ENCODE data around the gene VPS13D. TPM values are rescaled to one million over a fixed set of nuclear protein-coding genes. Genes with fewer than 3 reads are reported as not detected.

The VPS13D gene
- total and polyA plus RNA-seq, 4 donors: 10.2 to 68.3 (median 12.6) TPM

DNA sequence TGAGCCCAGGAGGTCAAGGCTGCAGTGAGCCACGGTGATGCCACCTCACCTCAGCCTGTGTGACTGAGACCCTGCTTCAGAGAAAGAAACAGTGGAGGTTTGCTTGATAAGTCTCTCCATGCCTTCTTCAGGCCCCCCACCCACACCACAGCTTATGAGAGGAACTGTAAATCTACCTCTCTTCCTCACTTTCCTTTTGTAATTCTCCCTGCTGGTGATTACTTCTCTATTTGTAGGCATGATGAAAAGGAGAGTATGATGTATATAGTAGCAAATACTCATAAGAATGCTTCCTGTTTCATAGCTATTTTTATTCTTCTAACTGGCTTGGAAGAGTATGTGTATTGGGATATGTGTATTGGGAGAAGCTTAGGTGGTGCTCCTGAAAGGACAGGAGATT lies 186.3 kb downstream of the VPS13D start:
- no peaks in the 10 kb centered on the region for H3K9me3 ChIP-seq (ENCODE audit: control insufficient read depth in 4 of 4, low read length in 3 of 4)
- WGBS: 100% methylated on average over 1 of the region's 1 CpG
- H3K27me3 ChIP-seq (ENCODE audit: control insufficient read depth in 4 of 4, insufficient read depth in 4 of 4, low read length in 3 of 4): no peaks in the 10 kb centered on the region
- no peak for DNase-seq (ENCODE audit: low spot score)
- H3K4me1 ChIP-seq (ENCODE audit: control insufficient read depth in 4 of 4, insufficient read depth in 4 of 4, low read length in 3 of 4): no peaks in the 10 kb centered on the region
- no peak overlapping the region for H3K4me3 ChIP-seq (ENCODE audit: low read depth in 1 of 3, low read length in 3 of 3)
- no peak overlapping the region for H3K27ac ChIP-seq (ENCODE audit: low read depth in 1 of 2, low read length in 2 of 2)
- H3K9ac ChIP-seq (ENCODE audit: low read depth in 1 of 2, low read length in 2 of 2): no peak overlapping the region
- H3K36me3 ChIP-seq (ENCODE audit: control insufficient read depth in 4 of 4, insufficient read depth in 3 of 4, low read depth in 1 of 4, low read length in 3 of 4): peaks cover 2 to 16% (median 7%) of the 10 kb centered on the region in 4 donors
- TF ChIP-seq, protein P1, sequence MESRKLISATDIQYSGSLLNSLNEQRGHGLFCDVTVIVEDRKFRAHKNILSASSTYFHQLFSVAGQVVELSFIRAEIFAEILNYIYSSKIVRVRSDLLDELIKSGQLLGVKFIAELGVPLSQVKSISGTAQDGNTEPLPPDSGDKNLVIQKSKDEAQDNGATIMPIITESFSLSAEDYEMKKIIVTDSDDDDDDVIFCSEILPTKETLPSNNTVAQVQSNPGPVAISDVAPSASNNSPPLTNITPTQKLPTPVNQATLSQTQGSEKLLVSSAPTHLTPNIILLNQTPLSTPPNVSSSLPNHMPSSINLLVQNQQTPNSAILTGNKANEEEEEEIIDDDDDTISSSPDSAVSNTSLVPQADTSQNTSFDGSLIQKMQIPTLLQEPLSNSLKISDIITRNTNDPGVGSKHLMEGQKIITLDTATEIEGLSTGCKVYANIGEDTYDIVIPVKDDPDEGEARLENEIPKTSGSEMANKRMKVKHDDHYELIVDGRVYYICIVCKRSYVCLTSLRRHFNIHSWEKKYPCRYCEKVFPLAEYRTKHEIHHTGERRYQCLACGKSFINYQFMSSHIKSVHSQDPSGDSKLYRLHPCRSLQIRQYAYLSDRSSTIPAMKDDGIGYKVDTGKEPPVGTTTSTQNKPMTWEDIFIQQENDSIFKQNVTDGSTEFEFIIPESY (IDR thresholded peaks at IDR 0.05): no peak
- TF ChIP-seq GABPA (IDR thresholded peaks at IDR 0.05 in 1 of 2, conservative IDR thresholded peaks at IDR 0.05 in 1 of 2): no peak

DNA sequence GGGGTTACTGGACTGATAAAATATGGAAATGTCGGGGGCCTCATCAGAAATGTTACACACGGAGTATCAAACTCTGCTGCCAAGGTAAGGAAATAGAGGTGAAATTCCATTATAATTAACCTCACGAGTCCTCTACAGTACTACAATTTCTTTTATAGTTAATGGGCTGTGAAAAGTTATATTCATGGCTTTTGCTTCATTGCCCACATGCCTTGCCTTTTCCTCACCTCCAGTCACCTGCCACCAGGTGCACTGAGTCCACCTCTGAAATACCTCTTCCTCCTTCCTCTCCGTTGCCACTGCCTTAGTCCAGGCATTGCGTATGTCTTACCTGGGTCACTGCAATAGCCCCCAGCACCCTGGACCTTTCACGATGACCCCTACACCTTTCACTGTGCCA lies 186.9 kb downstream of the VPS13D start:
- H3K36me3 ChIP-seq (ENCODE audit: control insufficient read depth in 4 of 4, insufficient read depth in 3 of 4, low read depth in 1 of 4, low read length in 3 of 4): peaks cover 2 to 16% (median 7%) of the 10 kb centered on the region in 4 donors
- 94% methylated on average over 6 of the region's 6 CpGs for WGBS

More for the DNA sequence above, 186.9 kb downstream of the VPS13D start:
- Histone ChIP-seq H3K4me3 (ENCODE audit: low read depth in 1 of 3, low read length in 3 of 3) (no peak overlapping the region), H3K27ac (ENCODE audit: low read depth in 1 of 2, low read length in 2 of 2) (no peak overlapping the region), H3K9me3 (ENCODE audit: control insufficient read depth in 4 of 4, low read length in 3 of 4) (no peaks in the 10 kb centered on the region), H3K27me3 (ENCODE audit: control insufficient read depth in 4 of 4, insufficient read depth in 4 of 4, low read length in 3 of 4) (no peaks in the 10 kb centered on the region), H3K9ac (ENCODE audit: low read depth in 1 of 2, low read length in 2 of 2) (no peak overlapping the region), H3K4me1 (ENCODE audit: control insufficient read depth in 4 of 4, insufficient read depth in 4 of 4, low read length in 3 of 4) (no peaks in the 10 kb centered on the region)
- DNase-seq (ENCODE audit: low spot score): no peak
- TF ChIP-seq GABPA (IDR thresholded peaks at IDR 0.05 in 1 of 2, conservative IDR thresholded peaks at IDR 0.05 in 1 of 2) (no peak), TAF1 (conservative IDR thresholded peaks at IDR 0.05) (no peak), HNF4G (IDR thresholded peaks at IDR 0.05) (no peak), FOXA1 (IDR thresholded peaks at IDR 0.05) (no peak), RXRA (IDR thresholded peaks at IDR 0.05) (no peak), RAD21 (IDR thresholded peaks at IDR 0.05) (no peak), FOXA2 (IDR thresholded peaks at IDR 0.05) (no peak), HNF4A (conservative IDR thresholded peaks at IDR 0.05) (no peak), YY1 (IDR thresholded peaks at IDR 0.05) (no peak), NR2F2 (IDR thresholded peaks at IDR 0.05) (no peak), SP1 (IDR thresholded peaks at IDR 0.05) (no peak), JUND (IDR thresholded peaks at IDR 0.05) (no peak), EGR1 (IDR thresholded peaks at IDR 0.05; ENCODE audit: low read depth in 2 of 2) (no peak)
- TF ChIP-seq, protein P2, sequence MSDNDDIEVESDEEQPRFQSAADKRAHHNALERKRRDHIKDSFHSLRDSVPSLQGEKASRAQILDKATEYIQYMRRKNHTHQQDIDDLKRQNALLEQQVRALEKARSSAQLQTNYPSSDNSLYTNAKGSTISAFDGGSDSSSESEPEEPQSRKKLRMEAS (IDR thresholded peaks at IDR 0.05): no peak
- TF ChIP-seq, protein P1 (IDR thresholded peaks at IDR 0.05): no peak
- TF ChIP-seq, protein P3, sequence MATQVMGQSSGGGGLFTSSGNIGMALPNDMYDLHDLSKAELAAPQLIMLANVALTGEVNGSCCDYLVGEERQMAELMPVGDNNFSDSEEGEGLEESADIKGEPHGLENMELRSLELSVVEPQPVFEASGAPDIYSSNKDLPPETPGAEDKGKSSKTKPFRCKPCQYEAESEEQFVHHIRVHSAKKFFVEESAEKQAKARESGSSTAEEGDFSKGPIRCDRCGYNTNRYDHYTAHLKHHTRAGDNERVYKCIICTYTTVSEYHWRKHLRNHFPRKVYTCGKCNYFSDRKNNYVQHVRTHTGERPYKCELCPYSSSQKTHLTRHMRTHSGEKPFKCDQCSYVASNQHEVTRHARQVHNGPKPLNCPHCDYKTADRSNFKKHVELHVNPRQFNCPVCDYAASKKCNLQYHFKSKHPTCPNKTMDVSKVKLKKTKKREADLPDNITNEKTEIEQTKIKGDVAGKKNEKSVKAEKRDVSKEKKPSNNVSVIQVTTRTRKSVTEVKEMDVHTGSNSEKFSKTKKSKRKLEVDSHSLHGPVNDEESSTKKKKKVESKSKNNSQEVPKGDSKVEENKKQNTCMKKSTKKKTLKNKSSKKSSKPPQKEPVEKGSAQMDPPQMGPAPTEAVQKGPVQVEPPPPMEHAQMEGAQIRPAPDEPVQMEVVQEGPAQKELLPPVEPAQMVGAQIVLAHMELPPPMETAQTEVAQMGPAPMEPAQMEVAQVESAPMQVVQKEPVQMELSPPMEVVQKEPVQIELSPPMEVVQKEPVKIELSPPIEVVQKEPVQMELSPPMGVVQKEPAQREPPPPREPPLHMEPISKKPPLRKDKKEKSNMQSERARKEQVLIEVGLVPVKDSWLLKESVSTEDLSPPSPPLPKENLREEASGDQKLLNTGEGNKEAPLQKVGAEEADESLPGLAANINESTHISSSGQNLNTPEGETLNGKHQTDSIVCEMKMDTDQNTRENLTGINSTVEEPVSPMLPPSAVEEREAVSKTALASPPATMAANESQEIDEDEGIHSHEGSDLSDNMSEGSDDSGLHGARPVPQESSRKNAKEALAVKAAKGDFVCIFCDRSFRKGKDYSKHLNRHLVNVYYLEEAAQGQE (IDR thresholded peaks at IDR 0.05): no peak
- TF ChIP-seq, protein P4, sequence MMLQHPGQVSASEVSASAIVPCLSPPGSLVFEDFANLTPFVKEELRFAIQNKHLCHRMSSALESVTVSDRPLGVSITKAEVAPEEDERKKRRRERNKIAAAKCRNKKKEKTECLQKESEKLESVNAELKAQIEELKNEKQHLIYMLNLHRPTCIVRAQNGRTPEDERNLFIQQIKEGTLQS (IDR thresholded peaks at IDR 0.05): no peak
- TF ChIP-seq, protein P5, sequence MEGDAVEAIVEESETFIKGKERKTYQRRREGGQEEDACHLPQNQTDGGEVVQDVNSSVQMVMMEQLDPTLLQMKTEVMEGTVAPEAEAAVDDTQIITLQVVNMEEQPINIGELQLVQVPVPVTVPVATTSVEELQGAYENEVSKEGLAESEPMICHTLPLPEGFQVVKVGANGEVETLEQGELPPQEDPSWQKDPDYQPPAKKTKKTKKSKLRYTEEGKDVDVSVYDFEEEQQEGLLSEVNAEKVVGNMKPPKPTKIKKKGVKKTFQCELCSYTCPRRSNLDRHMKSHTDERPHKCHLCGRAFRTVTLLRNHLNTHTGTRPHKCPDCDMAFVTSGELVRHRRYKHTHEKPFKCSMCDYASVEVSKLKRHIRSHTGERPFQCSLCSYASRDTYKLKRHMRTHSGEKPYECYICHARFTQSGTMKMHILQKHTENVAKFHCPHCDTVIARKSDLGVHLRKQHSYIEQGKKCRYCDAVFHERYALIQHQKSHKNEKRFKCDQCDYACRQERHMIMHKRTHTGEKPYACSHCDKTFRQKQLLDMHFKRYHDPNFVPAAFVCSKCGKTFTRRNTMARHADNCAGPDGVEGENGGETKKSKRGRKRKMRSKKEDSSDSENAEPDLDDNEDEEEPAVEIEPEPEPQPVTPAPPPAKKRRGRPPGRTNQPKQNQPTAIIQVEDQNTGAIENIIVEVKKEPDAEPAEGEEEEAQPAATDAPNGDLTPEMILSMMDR (IDR thresholded peaks at IDR 0.05; ENCODE audit: low read depth, low read length, missing input control): no peak

Data from liver (tissue), 9 donors.